Activated T-cell treated with anti-CD3 and anti-CD28 coated beads, Interleukin-2, amount 50 U/mL, for 24 hours (primary cell): ENCODE results near the gene PEX7.
"Not testable (repeated sequence)": the region's sequence is repeated elsewhere in the genome, so short reads cannot be mapped to it uniquely, and the experiment has no call there.

ENCODE experiments used
- DNase-seq: peaks from one replicate; pipeline ENCODE4 v3.0.0-alpha.2; 2020
- H3K27ac Mint-ChIP-seq: 2 replicates; pipeline ENCODE4 v1.8.0; 2020; ENCODE audit warnings: mild to moderate bottlenecking, mixed read lengths
- H3K27me3 Mint-ChIP-seq: 2 replicates; pipeline ENCODE4 v1.8.0; 2020; ENCODE audit warnings: mixed read lengths
- H3K36me3 Mint-ChIP-seq: 2 replicates; pipeline ENCODE4 v1.8.0; 2020; ENCODE audit warnings: low read depth, mixed read lengths
- H3K4me1 Mint-ChIP-seq: 2 replicates; pipeline ENCODE4 v1.8.0; 2020; ENCODE audit warnings: low read depth, mixed read lengths
- H3K4me3 Mint-ChIP-seq: 2 replicates; pipeline ENCODE4 v1.8.0; 2020; ENCODE audit warnings: mild to moderate bottlenecking, moderate library complexity, mixed read lengths
- H3K9me3 Mint-ChIP-seq: 2 replicates; pipeline ENCODE4 v1.8.0; 2020; ENCODE audit warnings: mixed read lengths

The PEX7 gene

GRCh38 chr6:136846046-136846445 is 23.7 kb downstream of the PEX7 start:
- peaks cover 3% of the 10 kb centered on the region for H3K4me1 Mint-ChIP-seq
- peaks cover 10% of the 10 kb centered on the region for H3K9me3 Mint-ChIP-seq
- DNase-seq, result no peak
- H3K27ac Mint-ChIP-seq, result no peak overlapping the region
- H3K27me3 Mint-ChIP-seq, result no peaks in the 10 kb centered on the region
- peaks cover 58% of the 10 kb centered on the region for H3K36me3 Mint-ChIP-seq
- H3K4me3 Mint-ChIP-seq, result no peak overlapping the region

GRCh38 chr6:136846477-136846876 is 24.1 kb downstream of the PEX7 start:
- H3K4me3 Mint-ChIP-seq, H3K9me3 Mint-ChIP-seq, H3K27me3 Mint-ChIP-seq, H3K27ac Mint-ChIP-seq, DNase-seq, H3K4me1 Mint-ChIP-seq: not testable (repeated sequence)
- H3K36me3 Mint-ChIP-seq, result peaks cover 54% of the 10 kb centered on the region

- H3K4me3 Mint-ChIP-seq, DNase-seq, H3K27me3 Mint-ChIP-seq, H3K9me3 Mint-ChIP-seq, H3K4me1 Mint-ChIP-seq, H3K27ac Mint-ChIP-seq: not testable (repeated sequence)
- peaks cover 58% of the 10 kb centered on the region for H3K36me3 Mint-ChIP-seq
These were observed 27.7 kb downstream of the PEX7 start for GRCh38 chr6:136849979-136850563.

- Mint-ChIP-seq H3K4me3 (no peak overlapping the region), H3K27me3 (no peaks in the 10 kb centered on the region), H3K36me3 (peaks cover 29% of the 10 kb centered on the region), H3K4me1 (peaks cover 4% of the 10 kb centered on the region), H3K27ac (no peak overlapping the region), H3K9me3 (no peaks in the 10 kb centered on the region)
- DNase-seq, result no peak
These were observed 37.0 kb downstream of the PEX7 start for GRCh38 chr6:136859430-136859829.

GRCh38 chr6:136860043-136860442 is 37.7 kb downstream of the PEX7 start:
- Mint-ChIP-seq H3K36me3 (peaks cover 32% of the 10 kb centered on the region), H3K27ac (no peak overlapping the region), H3K4me3 (no peak overlapping the region), H3K4me1 (peaks cover 4% of the 10 kb centered on the region), H3K27me3 (no peaks in the 10 kb centered on the region), H3K9me3 (no peaks in the 10 kb centered on the region)
- no peak for DNase-seq

- peaks cover 24% of the 10 kb centered on the region for H3K36me3 Mint-ChIP-seq
- no peak for DNase-seq
- no peaks in the 10 kb centered on the region for H3K27me3 Mint-ChIP-seq
- no peaks in the 10 kb centered on the region for H3K4me1 Mint-ChIP-seq
- no peak overlapping the region for H3K4me3 Mint-ChIP-seq
- H3K9me3 Mint-ChIP-seq, result no peaks in the 10 kb centered on the region
- H3K27ac Mint-ChIP-seq, result no peak overlapping the region
These were observed 40.3 kb downstream of the PEX7 start for GRCh38 chr6:136862662-136863061.

GRCh38 chr6:136863752-136864151 is 41.4 kb downstream of the PEX7 start:
- no peaks in the 10 kb centered on the region for H3K4me1 Mint-ChIP-seq
- H3K27me3 Mint-ChIP-seq, result no peaks in the 10 kb centered on the region
- peaks cover 30% of the 10 kb centered on the region for H3K36me3 Mint-ChIP-seq
- H3K9me3 Mint-ChIP-seq, result no peaks in the 10 kb centered on the region
- no peak for DNase-seq
- H3K4me3 Mint-ChIP-seq, result no peak overlapping the region
- H3K27ac Mint-ChIP-seq, result no peak overlapping the region

GRCh38 chr6:136864676-136865075 is 42.3 kb downstream of the PEX7 start:
- no peaks in the 10 kb centered on the region for H3K4me1 Mint-ChIP-seq
- no peaks in the 10 kb centered on the region for H3K9me3 Mint-ChIP-seq
- H3K27ac Mint-ChIP-seq, result no peak overlapping the region

GRCh38 chr6:136866872-136867416 is 44.6 kb downstream of the PEX7 start:
- no peak overlapping the region for H3K27ac Mint-ChIP-seq

More at GRCh38 chr6:136864676-136865075, 42.3 kb downstream of the PEX7 start:
- peaks cover 33% of the 10 kb centered on the region for H3K36me3 Mint-ChIP-seq
- DNase-seq, result no peak
- H3K4me3 Mint-ChIP-seq, result no peak overlapping the region
- no peaks in the 10 kb centered on the region for H3K27me3 Mint-ChIP-seq

GRCh38 chr6:136869451-136869850 is 47.1 kb downstream of the PEX7 start:
- no peak for DNase-seq
- H3K27me3 Mint-ChIP-seq, result no peaks in the 10 kb centered on the region
- no peak overlapping the region for H3K27ac Mint-ChIP-seq
- peaks cover 14% of the 10 kb centered on the region for H3K9me3 Mint-ChIP-seq
- no peak overlapping the region for H3K4me3 Mint-ChIP-seq
- no peaks in the 10 kb centered on the region for H3K4me1 Mint-ChIP-seq
- peaks cover 58% of the 10 kb centered on the region for H3K36me3 Mint-ChIP-seq

More at GRCh38 chr6:136866872-136867416, 44.6 kb downstream of the PEX7 start:
- Mint-ChIP-seq H3K4me1 (no peaks in the 10 kb centered on the region), H3K4me3 (no peak overlapping the region), H3K36me3 (peaks cover 41% of the 10 kb centered on the region), H3K27me3 (no peaks in the 10 kb centered on the region), H3K9me3 (no peaks in the 10 kb centered on the region)
- no peak for DNase-seq

- Mint-ChIP-seq H3K4me3 (no peak overlapping the region), H3K36me3 (peaks cover 72% of the 10 kb centered on the region), H3K9me3 (peaks cover 24% of the 10 kb centered on the region), H3K4me1 (peaks cover 7% of the 10 kb centered on the region), H3K27ac (no peak overlapping the region), H3K27me3 (no peaks in the 10 kb centered on the region)
- no peak for DNase-seq
These were observed 51.4 kb downstream of the PEX7 start for GRCh38 chr6:136873748-136874147.

GRCh38 chr6:136876469-136876868 is 54.1 kb downstream of the PEX7 start:
- H3K27me3 Mint-ChIP-seq, DNase-seq, H3K4me3 Mint-ChIP-seq, H3K27ac Mint-ChIP-seq, H3K4me1 Mint-ChIP-seq: not testable (repeated sequence)
- Mint-ChIP-seq H3K9me3 (peaks cover 24% of the 10 kb centered on the region), H3K36me3 (peaks cover 62% of the 10 kb centered on the region)

- no peak for DNase-seq
- Mint-ChIP-seq H3K36me3 (peaks cover 26% of the 10 kb centered on the region), H3K27me3 (no peaks in the 10 kb centered on the region), H3K4me1 (peaks cover 7% of the 10 kb centered on the region), H3K27ac (no peak overlapping the region), H3K4me3 (no peak overlapping the region), H3K9me3 (peaks cover 7% of the 10 kb centered on the region)
These were observed 58.5 kb downstream of the PEX7 start for GRCh38 chr6:136880748-136881460.

GRCh38 chr6:136886091-136886490 is 63.7 kb downstream of the PEX7 start:
- no peak overlapping the region for H3K4me3 Mint-ChIP-seq
- DNase-seq, result no peak
- H3K9me3 Mint-ChIP-seq, result no peaks in the 10 kb centered on the region
- peaks cover 10% of the 10 kb centered on the region for H3K36me3 Mint-ChIP-seq
- no peak overlapping the region for H3K27ac Mint-ChIP-seq
- no peaks in the 10 kb centered on the region for H3K27me3 Mint-ChIP-seq
- peaks cover 6% of the 10 kb centered on the region for H3K4me1 Mint-ChIP-seq

- H3K36me3 Mint-ChIP-seq, result peaks cover 16% of the 10 kb centered on the region
- no peak for DNase-seq
- no peak overlapping the region for H3K4me3 Mint-ChIP-seq
- H3K9me3 Mint-ChIP-seq, result no peaks in the 10 kb centered on the region
- H3K27ac Mint-ChIP-seq, result no peak overlapping the region
- no peaks in the 10 kb centered on the region for H3K27me3 Mint-ChIP-seq
- H3K4me1 Mint-ChIP-seq, result peaks cover 6% of the 10 kb centered on the region
These were observed 65.6 kb downstream of the PEX7 start for GRCh38 chr6:136887953-136888352.
